ENCODE results near the gene CGRRF1.

- TF ChIP-seq, protein P1, sequence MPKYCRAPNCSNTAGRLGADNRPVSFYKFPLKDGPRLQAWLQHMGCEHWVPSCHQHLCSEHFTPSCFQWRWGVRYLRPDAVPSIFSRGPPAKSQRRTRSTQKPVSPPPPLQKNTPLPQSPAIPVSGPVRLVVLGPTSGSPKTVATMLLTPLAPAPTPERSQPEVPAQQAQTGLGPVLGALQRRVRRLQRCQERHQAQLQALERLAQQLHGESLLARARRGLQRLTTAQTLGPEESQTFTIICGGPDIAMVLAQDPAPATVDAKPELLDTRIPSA (CRISPR knock-in tag; IDR thresholded peaks at IDR 0.05; ENCODE audit: borderline replicate concordance) = no peak
- TF ChIP-seq ESRRA (CRISPR knock-in tag; IDR thresholded peaks at IDR 0.05; ENCODE audit: low read depth) (no peak), HDAC6 (IDR thresholded peaks at IDR 0.05; ENCODE audit: low read depth, low read length) (no peak), HCFC1 (IDR thresholded peaks at IDR 0.05; ENCODE audit: low read depth, low read length) (no peak), SMC3 (IDR thresholded peaks at IDR 0.05; ENCODE audit: low read length) (no peak), HES4 (CRISPR knock-in tag; IDR thresholded peaks at IDR 0.05; ENCODE audit: borderline replicate concordance) (no peak), CREM (IDR thresholded peaks at IDR 0.05) (no peak), CREM (CRISPR knock-in tag; IDR thresholded peaks at IDR 0.05) (no peak)
- TF ChIP-seq, protein P2, sequence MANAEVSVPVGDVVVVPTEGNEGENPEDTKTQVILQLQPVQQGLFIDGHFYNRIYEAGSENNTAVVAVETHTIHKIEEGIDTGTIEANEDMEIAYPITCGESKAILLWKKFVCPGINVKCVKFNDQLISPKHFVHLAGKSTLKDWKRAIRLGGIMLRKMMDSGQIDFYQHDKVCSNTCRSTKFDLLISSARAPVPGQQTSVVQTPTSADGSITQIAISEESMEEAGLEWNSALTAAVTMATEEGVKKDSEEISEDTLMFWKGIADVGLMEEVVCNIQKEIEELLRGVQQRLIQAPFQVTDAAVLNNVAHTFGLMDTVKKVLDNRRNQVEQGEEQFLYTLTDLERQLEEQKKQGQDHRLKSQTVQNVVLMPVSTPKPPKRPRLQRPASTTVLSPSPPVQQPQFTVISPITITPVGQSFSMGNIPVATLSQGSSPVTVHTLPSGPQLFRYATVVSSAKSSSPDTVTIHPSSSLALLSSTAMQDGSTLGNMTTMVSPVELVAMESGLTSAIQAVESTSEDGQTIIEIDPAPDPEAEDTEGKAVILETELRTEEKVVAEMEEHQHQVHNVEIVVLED (CRISPR knock-in tag; IDR thresholded peaks at IDR 0.05; ENCODE audit: borderline replicate concordance) = no peak
- TF ChIP-seq, protein P3, sequence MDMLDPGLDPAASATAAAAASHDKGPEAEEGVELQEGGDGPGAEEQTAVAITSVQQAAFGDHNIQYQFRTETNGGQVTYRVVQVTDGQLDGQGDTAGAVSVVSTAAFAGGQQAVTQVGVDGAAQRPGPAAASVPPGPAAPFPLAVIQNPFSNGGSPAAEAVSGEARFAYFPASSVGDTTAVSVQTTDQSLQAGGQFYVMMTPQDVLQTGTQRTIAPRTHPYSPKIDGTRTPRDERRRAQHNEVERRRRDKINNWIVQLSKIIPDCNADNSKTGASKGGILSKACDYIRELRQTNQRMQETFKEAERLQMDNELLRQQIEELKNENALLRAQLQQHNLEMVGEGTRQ (IDR thresholded peaks at IDR 0.05; ENCODE audit: low read depth, low read length) = no peak
- TF ChIP-seq, protein P3 (CRISPR knock-in tag; IDR thresholded peaks at IDR 0.05; ENCODE audit: borderline replicate concordance) = no peak
- TF ChIP-seq, protein P4, sequence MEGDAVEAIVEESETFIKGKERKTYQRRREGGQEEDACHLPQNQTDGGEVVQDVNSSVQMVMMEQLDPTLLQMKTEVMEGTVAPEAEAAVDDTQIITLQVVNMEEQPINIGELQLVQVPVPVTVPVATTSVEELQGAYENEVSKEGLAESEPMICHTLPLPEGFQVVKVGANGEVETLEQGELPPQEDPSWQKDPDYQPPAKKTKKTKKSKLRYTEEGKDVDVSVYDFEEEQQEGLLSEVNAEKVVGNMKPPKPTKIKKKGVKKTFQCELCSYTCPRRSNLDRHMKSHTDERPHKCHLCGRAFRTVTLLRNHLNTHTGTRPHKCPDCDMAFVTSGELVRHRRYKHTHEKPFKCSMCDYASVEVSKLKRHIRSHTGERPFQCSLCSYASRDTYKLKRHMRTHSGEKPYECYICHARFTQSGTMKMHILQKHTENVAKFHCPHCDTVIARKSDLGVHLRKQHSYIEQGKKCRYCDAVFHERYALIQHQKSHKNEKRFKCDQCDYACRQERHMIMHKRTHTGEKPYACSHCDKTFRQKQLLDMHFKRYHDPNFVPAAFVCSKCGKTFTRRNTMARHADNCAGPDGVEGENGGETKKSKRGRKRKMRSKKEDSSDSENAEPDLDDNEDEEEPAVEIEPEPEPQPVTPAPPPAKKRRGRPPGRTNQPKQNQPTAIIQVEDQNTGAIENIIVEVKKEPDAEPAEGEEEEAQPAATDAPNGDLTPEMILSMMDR (CRISPR knock-in tag; IDR thresholded peaks at IDR 0.05) = no peak
Observed at GRCh38 chr14:54475911-54476310, 33.8 kb upstream of the CGRRF1 start.

Measured in HepG2 (cell line).